HFF-Myc (cell line): ENCODE results near the gene ESRRA.

Source experiments
- DNase-seq: peaks from one replicate; pipeline ENCODE4 v3.0.0-alpha.2; 2011; ENCODE audit warnings: low read depth; ENCODE audit errors: extremely low read depth
- H3K4me3 ChIP-seq: replicated peaks from 2 replicates; pipeline ENCODE4 v1.5.1; 2011; ENCODE audit warnings: low read depth, mild to moderate bottlenecking, control low read depth, low read length
- TF ChIP-seq, protein P1 (sequence below): IDR thresholded peaks from 2 replicates; pipeline ENCODE4 v1.5.1; 2012; ENCODE audit warnings: mild to moderate bottlenecking, low read depth, low read length, control low read depth; ENCODE audit errors: missing control alignments

The ESRRA gene

DNA sequence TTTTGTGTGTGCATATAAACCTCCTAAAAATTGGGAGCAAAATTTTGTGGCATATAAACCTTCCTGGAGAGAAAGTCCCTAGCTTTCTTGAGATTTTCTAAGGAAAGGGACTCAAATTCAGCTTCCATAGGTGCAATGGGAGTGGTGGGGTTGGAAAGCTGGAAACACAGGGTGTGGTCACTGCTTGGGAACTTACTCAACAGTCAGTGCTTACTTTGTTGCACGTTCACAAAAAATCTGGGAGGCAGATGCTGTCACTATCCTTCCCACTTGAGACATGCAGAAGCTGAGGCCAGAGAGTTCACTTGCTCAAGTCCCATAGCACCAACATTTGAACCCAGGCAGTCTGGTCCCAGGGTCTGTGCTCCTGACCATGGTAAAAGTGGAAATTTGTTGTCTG is 9.1 kb upstream of the ESRRA start:
- H3K4me3 ChIP-seq, result no peak overlapping the region
- TF ChIP-seq, protein P1, sequence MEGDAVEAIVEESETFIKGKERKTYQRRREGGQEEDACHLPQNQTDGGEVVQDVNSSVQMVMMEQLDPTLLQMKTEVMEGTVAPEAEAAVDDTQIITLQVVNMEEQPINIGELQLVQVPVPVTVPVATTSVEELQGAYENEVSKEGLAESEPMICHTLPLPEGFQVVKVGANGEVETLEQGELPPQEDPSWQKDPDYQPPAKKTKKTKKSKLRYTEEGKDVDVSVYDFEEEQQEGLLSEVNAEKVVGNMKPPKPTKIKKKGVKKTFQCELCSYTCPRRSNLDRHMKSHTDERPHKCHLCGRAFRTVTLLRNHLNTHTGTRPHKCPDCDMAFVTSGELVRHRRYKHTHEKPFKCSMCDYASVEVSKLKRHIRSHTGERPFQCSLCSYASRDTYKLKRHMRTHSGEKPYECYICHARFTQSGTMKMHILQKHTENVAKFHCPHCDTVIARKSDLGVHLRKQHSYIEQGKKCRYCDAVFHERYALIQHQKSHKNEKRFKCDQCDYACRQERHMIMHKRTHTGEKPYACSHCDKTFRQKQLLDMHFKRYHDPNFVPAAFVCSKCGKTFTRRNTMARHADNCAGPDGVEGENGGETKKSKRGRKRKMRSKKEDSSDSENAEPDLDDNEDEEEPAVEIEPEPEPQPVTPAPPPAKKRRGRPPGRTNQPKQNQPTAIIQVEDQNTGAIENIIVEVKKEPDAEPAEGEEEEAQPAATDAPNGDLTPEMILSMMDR, result no peak
- DNase-seq, result no peak

DNA sequence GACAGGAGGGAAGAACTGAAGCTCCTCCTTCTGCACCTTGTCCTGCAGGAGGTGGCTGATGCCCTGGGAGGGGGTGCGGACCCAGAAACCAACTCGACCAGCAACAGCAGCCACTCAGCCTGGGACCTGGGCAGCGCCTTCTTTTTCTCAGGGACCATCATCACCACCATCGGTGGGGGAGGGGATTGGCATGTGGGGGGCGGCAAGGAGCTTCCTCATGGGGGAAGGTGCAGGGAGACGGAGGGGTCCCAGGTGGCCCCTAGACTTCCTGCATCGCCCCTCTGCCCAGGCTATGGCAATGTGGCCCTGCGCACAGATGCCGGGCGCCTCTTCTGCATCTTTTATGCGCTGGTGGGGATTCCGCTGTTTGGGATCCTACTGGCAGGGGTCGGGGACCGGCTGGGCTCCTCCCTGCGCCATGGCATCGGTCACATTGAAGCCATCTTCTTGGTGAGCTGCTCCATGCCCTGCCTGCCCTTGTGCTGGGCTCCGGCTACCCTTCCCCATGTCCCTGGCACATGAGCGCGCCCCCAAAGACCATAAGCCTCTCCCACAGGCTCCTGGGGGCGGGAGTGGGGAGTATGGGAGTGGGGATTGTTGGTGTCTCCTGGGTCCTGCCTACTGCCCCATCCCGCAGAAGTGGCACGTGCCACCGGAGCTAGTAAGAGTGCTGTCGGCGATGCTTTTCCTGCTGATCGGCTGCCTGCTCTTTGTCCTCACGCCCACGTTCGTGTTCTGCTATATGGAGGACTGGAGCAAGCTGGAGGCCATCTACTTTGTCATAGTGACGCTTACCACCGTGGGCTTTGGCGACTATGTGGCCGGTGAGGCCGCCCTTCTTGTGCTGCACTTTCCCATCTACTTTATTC is 8.3 kb upstream of the ESRRA start:
- no peak for DNase-seq
- H3K4me3 ChIP-seq, result no peak overlapping the region
- TF ChIP-seq, protein P1, result no peak

DNA sequence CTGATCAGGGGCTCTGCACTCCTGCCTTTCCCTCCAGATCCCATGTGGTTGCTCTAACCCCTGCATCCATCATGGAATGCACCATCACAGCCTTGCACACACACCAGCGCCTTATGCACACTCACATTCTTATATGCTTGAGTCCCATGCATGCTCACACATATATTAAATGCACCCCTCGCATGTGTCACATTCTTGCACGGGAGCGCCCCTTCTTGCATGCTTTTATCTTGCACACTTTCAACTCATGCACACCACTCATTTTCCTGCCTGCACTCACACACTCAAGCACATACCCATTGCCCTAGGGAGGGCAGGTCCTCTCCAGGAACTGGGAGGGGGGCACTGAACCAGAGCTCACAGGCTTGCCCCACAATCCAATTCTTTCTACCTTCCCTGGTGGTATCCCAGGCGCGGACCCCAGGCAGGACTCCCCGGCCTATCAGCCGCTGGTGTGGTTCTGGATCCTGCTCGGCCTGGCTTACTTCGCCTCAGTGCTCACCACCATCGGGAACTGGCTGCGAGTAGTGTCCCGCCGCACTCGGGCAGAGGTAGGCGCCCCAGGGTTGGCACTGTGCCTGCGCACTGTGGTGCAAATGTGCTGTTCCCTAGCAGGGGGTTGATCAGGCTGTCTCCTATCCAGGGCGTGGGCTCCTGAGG is 7.5 kb upstream of the ESRRA start:
- TF ChIP-seq, protein P1, result no peak
- no peak overlapping the region for H3K4me3 ChIP-seq
- no peak for DNase-seq

DNA sequence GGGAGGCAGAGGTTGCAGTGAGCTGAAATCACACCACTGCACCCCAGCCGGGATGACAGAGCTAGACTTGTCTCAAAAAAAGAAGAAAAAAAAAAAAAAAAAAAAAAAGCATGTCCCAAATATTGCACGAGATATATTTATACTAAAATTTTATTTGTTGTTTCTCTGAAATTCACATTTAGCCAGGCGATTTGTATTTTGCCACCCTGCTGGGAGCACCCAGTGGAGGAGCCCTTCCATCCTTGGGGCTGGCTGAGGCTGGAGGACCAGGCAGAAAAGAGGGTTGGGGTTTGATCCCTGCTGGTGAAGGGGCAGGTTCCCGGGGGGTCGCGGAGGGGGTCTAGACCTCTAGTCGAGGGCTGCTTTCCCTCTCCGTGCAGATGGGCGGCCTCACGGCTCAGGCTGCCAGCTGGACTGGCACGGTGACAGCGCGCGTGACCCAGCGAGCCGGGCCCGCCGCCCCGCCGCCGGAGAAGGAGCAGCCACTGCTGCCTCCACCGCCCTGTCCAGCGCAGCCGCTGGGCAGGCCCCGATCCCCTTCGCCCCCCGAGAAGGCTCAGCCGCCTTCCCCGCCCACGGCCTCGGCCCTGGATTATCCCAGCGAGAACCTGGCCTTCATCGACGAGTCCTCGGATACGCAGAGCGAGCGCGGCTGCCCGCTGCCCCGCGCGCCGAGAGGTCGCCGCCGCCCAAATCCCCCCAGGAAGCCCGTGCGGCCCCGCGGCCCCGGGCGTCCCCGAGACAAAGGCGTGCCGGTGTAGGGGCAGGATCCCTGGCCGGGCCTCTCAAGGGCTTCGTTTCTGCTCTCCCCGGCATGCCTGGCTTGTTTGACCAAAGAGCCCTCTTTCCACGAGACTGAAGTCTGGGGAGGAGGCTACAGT is 6.1 kb upstream of the ESRRA start:
- DNase-seq, result no peak
- TF ChIP-seq, protein P1, result no peak
- H3K4me3 ChIP-seq, result 0 out of 2 replicates have a peak overlapping the region, but pooled peaks have one; percentile 3

DNA sequence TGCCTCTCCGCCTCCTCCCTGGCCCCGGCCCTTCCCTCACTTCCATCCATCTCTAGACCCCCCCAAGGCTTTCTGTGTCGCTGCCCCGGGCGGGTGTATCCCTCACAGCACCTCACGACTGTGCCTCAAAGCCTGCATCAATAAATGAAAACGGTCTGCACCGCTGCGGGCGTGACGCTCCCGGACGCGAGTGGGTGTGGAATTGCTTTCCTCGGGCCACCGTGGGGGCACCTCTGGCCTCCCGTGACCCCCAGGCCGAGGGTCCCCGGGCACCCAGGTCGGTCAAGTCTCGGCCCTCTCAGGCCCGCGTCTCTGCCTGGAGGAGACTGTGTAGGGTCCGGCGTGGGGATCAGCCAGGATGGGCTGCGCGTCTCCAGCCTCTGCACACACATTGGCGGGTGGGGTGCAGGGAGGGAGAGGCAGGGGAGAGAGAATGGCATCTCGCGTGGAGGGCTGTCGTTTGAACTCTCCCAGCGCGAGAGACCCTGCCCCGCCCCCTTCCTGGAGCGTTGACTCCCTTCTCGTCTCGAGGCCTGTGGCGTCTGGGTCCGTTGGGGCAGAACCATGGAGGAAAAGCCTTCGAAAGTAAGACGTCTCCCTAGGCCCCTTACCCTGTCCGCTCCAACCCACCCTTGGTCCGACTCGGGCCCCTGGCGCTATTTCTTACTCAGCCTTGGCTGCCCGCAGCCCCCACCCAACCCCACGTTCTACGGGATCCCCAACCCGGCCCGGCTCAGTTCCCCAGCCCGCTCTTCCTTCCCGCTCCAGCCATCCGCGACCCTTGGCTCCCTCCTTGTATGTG is 5.3 kb upstream of the ESRRA start, which contains the start of gene CATSPERZ:
Gene CATSPERZ (plus strand): TSS at position 512 of the 802 bp plus-strand sequence. CDS start 53 bp downstream, at position 565.
- no peak for DNase-seq
- TF ChIP-seq, protein P1, result no peak
- H3K4me3 ChIP-seq, result 0 out of 2 replicates have a peak within 1 kb of the TSS, but pooled peaks have one; percentile 3
